Keratinocyte (primary cell): ENCODE data around the gene CPLANE2. TPM values are rescaled to one million over a fixed set of nuclear protein-coding genes. Genes with fewer than 3 reads are reported as not detected.

Experiments
- DNase-seq: peaks from one replicate; pipeline ENCODE4 v3.0.0-alpha.2; 2011; ENCODE audit warnings: low read depth, missing footprints, low spot score
- FAIRE-seq: peaks from 2 replicates; lab custom pipeline; 2011; peaks lifted over from hg19 to GRCh38; lab: Jason Lieb, UNC
- H2AFZ ChIP-seq: 2 replicates; pipeline ENCODE4 v1.6.0; 2012; ENCODE audit warnings: low read length, control low read depth, inconsistent platforms; ENCODE audit not compliant: control insufficient read depth
- H3K27ac ChIP-seq: 2 replicates; pipeline ENCODE4 v1.5.1; 2011; ENCODE audit warnings: low read length; ENCODE audit not compliant: control insufficient read depth, insufficient read depth
- H3K27me3 ChIP-seq: 3 replicates; pipeline ENCODE4 v1.6.0; 2011; ENCODE audit warnings: low read length; ENCODE audit not compliant: control insufficient read depth, insufficient read depth; ENCODE audit errors: extremely low read depth
- H3K36me3 ChIP-seq, 2 experiments: 2 replicates in 1 of 2; 3 replicates in 1 of 2; pipeline ENCODE4 v1.5.1; 2011; ENCODE audit warnings: low read length in 2 of 2, mild to moderate bottlenecking in 1 of 2; ENCODE audit not compliant: control insufficient read depth in 2 of 2, insufficient read depth in 2 of 2; ENCODE audit errors: extremely low read depth in 1 of 2
- H3K4me1 ChIP-seq: 3 replicates; pipeline ENCODE4 v1.5.1; 2011; ENCODE audit warnings: low read length; ENCODE audit not compliant: control insufficient read depth, insufficient read depth; ENCODE audit errors: extremely low read depth
- H3K4me2 ChIP-seq: 3 replicates; pipeline ENCODE4 v1.6.0; 2011; ENCODE audit warnings: low read depth, low read length; ENCODE audit not compliant: control insufficient read depth, insufficient read depth; ENCODE audit errors: extremely low read depth
- H3K4me3 ChIP-seq, 3 experiments: fragments of 200-600 bp in 1 of 3; sonication (generic) in 1 of 3; 2 replicates in 2 of 3; 3 replicates in 1 of 3; pipeline ENCODE4 v1.5.1; 2011 to 2016; ENCODE audit warnings: low read length in 3 of 3, mild to moderate bottlenecking in 3 of 3, control low read depth in 2 of 3, inconsistent platforms in 1 of 3, low read depth in 1 of 3, mixed read lengths in 1 of 3, mixed run types in 1 of 3, moderate library complexity in 1 of 3; ENCODE audit not compliant: control insufficient read depth in 2 of 3, insufficient read depth in 2 of 3; ENCODE audit errors: extremely low read depth in 1 of 3
- H3K79me2 ChIP-seq: 2 replicates; pipeline ENCODE4 v1.6.0; 2012; ENCODE audit warnings: low read length; ENCODE audit not compliant: control insufficient read depth, insufficient read depth
- H3K9ac ChIP-seq: 3 replicates; pipeline ENCODE4 v1.6.0; 2011; ENCODE audit warnings: low read length; ENCODE audit not compliant: control insufficient read depth, insufficient read depth; ENCODE audit errors: extremely low read depth
- H3K9me1 ChIP-seq: 3 replicates; pipeline ENCODE4 v1.6.0; 2011; ENCODE audit warnings: low read length; ENCODE audit not compliant: control insufficient read depth, insufficient read depth; ENCODE audit errors: extremely low read depth
- H3K9me3 ChIP-seq: 2 replicates; pipeline ENCODE4 v1.5.1; 2012; ENCODE audit warnings: low read depth, low read length; ENCODE audit not compliant: control insufficient read depth
- H4K20me1 ChIP-seq: 3 replicates; pipeline ENCODE4 v1.6.0; 2011; ENCODE audit warnings: low read length; ENCODE audit not compliant: control insufficient read depth, insufficient read depth; ENCODE audit errors: extremely low read depth
- CTCF ChIP-seq, 3 experiments: IDR thresholded peaks in 1 of 3; conservative IDR thresholded peaks in 1 of 3; optimal IDR thresholded peaks in 1 of 3; 2 replicates in 2 of 3; 3 replicates in 1 of 3; pipeline versions ENCODE3 to v1.5.1; 2011; ENCODE audit warnings: low read length in 3 of 3, mild to moderate bottlenecking in 3 of 3, moderate library complexity in 2 of 3, control low read depth in 1 of 3, inconsistent platforms in 1 of 3; ENCODE audit not compliant: insufficient read depth in 2 of 3; ENCODE audit errors: extremely low read depth in 1 of 3
- EZH2 ChIP-seq: IDR thresholded peaks from one replicate; pipeline ENCODE4 v1.6.1; 2012; ENCODE audit warnings: inconsistent platforms, mild to moderate bottlenecking, low read length, moderate library complexity
- dilution Hi-C: fragments of 300-500 bp; cut with MboI; formaldehyde crosslinking; loops from one replicate; pipeline ENCODE4 v1.7.0; 2020; ENCODE audit warnings: low sequenced_read_pairs; ENCODE audit not compliant: extremely low pct_ligation_motif_present
- polyA plus RNA-seq, 5 experiments: library from polyadenylated mRNA; depleted of rRNA in 3 of 5; stranded (reverse) in 3 of 5; stranded (forward) in 1 of 5; unstranded in 1 of 5; fragments of >200 nt; gene quantifications; 1 replicate in 1 of 5; 2 replicates in 3 of 5; 3 replicates in 1 of 5; pipeline versions ENCODE4 v1.2.1 to v1.2.3, GENCODE V29; 2011 to 2012; ENCODE audit warnings: missing spikeins in 2 of 5, low read depth in 1 of 5, low replicate concordance in 1 of 5

Gene CPLANE2
- polyA plus RNA-seq, 1 donor (not counting 4 experiments of a cell fraction or from before 2014, with no cell fraction given) = 2.5 TPM

GRCh38 chr1:16195518-16195905, 41.5 kb downstream of the CPLANE2 start:
- Histone ChIP-seq H3K36me3 (no peaks in the 10 kb centered on the region), H3K9me3 (no peaks in the 10 kb centered on the region), H4K20me1 (no peaks in the 10 kb centered on the region), H2AFZ (no peak overlapping the region), H3K27ac (no peak overlapping the region), H3K4me2 (no peak overlapping the region), H3K9ac (no peak overlapping the region), H3K79me2 (no peaks in the 10 kb centered on the region), H3K27me3 (no peaks in the 10 kb centered on the region), H3K4me3 (no peak overlapping the region), H3K4me1 (peaks cover 12% of the 10 kb centered on the region), H3K9me1 (no peaks in the 10 kb centered on the region)
- dilution Hi-C loops = no loop called here
- TF ChIP-seq CTCF (optimal IDR thresholded peaks at IDR 0.05 in 1 of 3, IDR thresholded peaks at IDR 0.05 in 1 of 3, conservative IDR thresholded peaks at IDR 0.05 in 1 of 3; ENCODE audit: extremely low read depth in 1 of 3, insufficient read depth in 2 of 3, low read length in 3 of 3) (no peak), EZH2 (no peak)
- DNase-seq = no peak
- peak; percentile 53 for FAIRE-seq

- peak; percentile 51 for FAIRE-seq
- no peaks in the 10 kb centered on the region for H3K9me1 ChIP-seq
- peaks cover 38% of the 10 kb centered on the region for H3K4me1 ChIP-seq
- H3K9ac ChIP-seq = no peak overlapping the region
- no peaks in the 10 kb centered on the region for H3K36me3 ChIP-seq
- H4K20me1 ChIP-seq = no peaks in the 10 kb centered on the region
- no peaks in the 10 kb centered on the region for H3K79me2 ChIP-seq
- H3K27me3 ChIP-seq = no peaks in the 10 kb centered on the region
- dilution Hi-C loops = no loop called here
- H3K27ac ChIP-seq = no peak overlapping the region
- no peak for DNase-seq
- no peaks in the 10 kb centered on the region for H3K9me3 ChIP-seq
- H3K4me2 ChIP-seq = peak overlapping the region; percentile 27
- H2AFZ ChIP-seq = peak overlapping the region; percentile 72
- TF ChIP-seq CTCF (optimal IDR thresholded peaks at IDR 0.05 in 1 of 3, IDR thresholded peaks at IDR 0.05 in 1 of 3, conservative IDR thresholded peaks at IDR 0.05 in 1 of 3; ENCODE audit: extremely low read depth in 1 of 3, insufficient read depth in 2 of 3, low read length in 3 of 3) = no peak
- TF ChIP-seq EZH2 = no peak
- H3K4me3 ChIP-seq = no peak overlapping the region
These were observed 45.0 kb downstream of the CPLANE2 start for GRCh38 chr1:16191916-16192546.
